Stimulated activated CD8-positive, alpha-beta memory T cell treated with anti-CD3 and anti-CD28 coated beads, Interleukin-15, amount 100 ng/mL, for 24 hours (primary cell): ENCODE measurements around the gene AQP7.
"Not testable (repeated sequence)": the region's sequence is repeated elsewhere in the genome, so short reads cannot be mapped to it uniquely, and the experiment has no call there.

ENCODE experiments used
- DNase-seq: peaks from one replicate; pipeline ENCODE4 v3.0.0-alpha.2; 2020; ENCODE audit warnings: low read depth

Gene AQP7

DNA sequence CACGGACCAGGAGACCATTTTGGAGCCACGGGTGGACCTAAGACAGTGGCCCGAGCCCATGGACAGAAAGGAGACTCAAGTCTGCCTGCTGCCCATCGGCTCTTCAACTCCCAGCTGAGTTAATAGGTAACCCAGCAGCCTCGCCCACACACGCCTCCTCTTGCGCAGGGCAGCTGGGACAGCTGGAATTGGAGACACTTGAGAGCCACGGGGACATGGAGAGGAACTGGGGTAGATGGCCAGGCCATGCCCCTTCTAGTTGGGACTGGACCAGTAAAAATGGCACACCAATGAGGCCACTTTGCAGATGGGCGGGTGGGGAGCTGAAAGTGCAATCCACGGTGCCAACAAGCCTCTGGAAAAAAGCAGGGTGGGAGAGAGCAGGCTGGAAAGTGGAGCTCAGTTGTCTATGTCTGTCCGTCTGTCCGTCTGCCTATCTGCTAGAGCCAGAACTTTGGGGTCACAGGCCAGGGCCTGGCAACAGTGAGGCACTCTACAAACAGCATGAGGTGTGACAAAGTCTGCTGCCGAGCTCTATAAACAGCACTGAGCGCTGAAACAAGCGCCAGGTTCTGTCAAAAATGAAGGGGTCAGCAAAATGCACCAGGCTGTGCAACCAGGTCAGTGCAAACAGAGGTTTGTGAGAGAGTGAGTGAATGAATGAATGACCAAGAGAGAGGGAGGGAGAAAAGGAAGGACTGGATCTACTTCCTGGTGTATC lies 7.0 kb downstream of the AQP7 start:
- DNase-seq, result not testable (repeated sequence)

DNA sequence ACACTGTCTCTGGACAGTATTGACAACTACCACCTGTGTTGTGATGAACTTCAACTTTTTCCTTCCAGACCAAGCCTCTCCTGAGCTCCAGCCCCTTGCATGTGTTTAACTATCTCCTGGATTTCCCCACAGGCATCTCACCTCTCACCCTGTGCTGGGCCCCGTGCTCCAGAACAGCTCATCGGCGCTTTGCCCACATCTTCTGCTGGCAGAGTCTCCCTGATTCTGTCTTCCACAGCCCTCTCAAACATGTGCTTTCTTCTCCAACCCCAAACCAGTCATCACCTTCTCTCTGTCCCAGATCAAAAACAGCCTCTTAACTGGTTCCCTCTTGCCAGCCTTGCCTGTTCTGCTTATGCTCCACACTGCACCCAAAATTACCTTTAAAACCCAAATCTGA lies 8.4 kb downstream of the AQP7 start:
- DNase-seq, result not testable (repeated sequence)

DNA sequence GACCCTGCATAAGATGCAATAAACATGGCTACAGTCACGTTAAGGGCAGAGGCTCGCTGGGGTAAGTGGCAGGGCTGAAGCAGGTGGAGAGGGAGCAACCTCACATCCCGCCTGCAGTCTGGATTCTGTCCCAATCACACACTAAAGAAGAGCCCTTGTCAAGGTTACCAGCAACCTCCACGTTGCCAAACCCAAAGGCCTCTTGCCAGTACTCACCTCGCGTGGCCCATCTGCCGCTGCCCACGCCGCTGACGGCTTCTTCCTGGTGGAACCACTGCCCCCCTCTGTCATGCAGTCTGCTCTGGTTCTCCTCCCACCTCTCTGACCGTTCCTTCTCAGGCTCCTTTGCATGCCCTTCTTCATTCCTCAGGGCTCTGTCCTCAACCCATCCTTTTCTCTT lies 8.8 kb downstream of the AQP7 start:
- no peak for DNase-seq

- DNase-seq, result not testable (repeated sequence)
These were observed 9.8 kb downstream of the AQP7 start for GRCh38 chr9:33392591-33393021.

- not testable (repeated sequence) for DNase-seq
These were observed 11.1 kb downstream of the AQP7 start for GRCh38 chr9:33391111-33391771.

DNA sequence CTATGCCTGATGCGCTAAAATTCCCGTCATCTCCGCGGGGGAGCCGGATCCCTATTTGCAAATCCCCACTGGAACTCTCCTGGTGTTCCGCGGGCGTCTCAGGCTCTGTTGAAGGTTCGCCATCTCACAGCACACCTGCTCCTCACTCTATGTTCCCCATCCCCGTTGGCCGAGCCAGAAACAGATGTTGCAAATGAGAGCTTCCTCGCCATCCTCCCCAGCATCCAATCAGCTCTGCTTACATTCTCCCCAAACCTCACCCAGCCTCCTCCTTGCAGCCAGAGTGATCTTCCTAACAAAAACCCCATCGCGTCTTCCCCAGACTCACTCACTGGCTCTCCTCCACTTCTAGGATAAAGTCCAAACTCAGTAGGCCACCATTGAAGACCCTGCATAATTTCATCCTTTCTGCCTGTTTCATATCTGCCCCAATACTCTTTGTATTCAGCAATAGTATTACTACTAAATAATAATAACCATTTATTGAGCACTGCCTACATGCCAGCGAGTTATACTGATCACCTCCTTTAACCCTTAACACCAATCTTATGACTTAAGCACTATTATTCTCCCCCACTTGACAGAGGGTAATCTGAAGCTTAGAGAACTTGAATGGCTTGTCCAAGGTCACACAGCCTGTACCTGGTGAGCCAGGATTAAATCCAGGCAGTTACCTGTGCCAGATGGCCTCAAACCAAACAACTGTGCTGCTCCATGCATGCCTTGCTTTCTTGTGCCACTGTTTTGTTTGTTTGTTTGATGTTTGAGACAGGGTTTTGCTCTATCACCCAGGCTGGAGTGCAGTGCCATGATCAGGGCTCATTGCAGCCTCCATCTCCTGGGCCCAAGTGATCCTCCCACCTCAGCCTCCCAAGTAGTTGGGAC lies 14.0 kb downstream of the AQP7 start:
- DNase-seq, result no peak

GRCh38 chr9:33386998-33387397 lies 15.4 kb downstream of the AQP7 start:
- DNase-seq, result not testable (repeated sequence)

GRCh38 chr9:33386641-33386996 lies 15.7 kb downstream of the AQP7 start:
- not testable (repeated sequence) for DNase-seq

DNA sequence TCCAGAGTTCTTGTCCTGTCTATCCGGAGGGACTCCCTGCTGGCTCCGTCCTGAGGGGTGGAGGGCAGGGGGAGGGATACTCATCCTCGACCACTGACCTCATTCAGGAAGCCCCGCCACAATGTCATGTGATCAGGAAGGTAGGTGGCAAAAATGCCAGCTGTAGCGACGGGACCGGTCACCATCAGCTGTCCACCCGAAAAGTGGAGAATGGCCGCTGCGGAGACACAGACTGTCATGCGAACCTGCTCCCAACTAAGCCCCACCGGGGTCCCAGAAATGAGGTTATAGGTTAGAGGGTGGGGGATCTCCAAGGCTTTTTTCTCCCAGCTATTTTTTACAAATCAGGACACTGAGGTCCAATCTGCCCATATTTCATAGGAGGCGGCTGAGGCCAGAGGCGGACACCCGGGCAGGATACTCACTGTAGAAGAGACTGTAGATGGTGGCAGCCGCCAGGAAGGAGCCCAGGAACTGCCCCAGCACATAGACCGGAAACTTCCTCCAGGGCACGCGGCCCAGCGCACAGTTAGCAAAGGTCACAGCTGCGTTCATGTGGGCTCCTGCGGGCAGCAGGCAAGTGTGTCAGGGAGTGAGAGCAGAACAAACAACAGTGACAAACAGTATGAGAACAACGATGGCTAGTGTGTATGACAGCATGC lies 16.3 kb downstream of the AQP7 start:
- DNase-seq, result not testable (repeated sequence)

GRCh38 chr9:33385536-33385935 lies 16.8 kb downstream of the AQP7 start:
- not testable (repeated sequence) for DNase-seq

DNA sequence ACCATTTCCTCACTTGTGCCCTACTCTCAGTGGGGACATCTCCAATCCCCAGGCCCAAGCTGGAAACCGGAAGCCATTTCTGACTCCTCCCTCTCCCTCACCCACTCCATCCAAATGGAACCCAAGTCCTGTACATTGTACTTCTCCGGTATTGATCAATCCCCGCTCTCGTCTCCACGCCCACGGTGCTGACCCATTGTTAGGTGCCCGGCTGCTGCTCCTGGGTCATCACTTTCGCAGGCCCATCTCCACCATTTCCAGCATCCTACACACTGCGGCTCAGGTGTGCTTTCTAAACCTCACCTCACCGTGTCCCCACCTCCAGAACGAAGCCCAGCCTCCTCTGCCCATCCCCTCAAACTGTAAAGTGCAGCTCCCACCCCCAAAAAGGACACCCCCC lies 19.0 kb downstream of the AQP7 start:
- DNase-seq, result not testable (repeated sequence)

- not testable (repeated sequence) for DNase-seq
These were observed 20.0 kb downstream of the AQP7 start for GRCh38 chr9:33382397-33382796.

DNA sequence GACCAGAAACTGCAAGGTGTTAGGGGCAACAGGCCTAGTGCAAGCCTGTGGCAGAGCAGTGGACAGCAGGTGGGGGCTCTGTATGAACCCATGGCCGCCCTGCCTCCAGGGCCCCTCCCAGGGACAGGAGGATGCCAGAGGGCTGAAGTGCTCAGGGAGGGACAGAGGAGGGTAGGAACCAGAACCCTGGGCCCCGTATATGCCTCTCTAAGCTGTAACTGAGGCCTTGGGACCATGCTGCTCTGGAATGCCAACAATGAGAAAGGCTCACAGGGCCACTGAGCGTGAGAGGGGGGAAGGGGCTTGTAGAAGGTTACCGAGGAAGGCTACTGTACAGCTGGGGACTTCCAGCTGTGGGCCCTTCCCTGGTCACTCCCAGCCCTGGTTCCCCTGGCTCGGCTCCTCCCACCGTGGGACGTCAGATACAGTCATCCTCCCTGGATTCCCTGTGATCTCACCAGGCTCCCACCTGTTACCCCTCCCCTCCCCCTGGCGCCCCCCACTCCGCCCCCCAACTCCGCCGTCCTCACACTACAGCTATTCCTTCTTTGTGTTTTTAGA lies 21.1 kb downstream of the AQP7 start:
- DNase-seq, result no peak

- DNase-seq, result no peak
These were observed 21.8 kb downstream of the AQP7 start for GRCh38 chr9:33380390-33381094.

DNA sequence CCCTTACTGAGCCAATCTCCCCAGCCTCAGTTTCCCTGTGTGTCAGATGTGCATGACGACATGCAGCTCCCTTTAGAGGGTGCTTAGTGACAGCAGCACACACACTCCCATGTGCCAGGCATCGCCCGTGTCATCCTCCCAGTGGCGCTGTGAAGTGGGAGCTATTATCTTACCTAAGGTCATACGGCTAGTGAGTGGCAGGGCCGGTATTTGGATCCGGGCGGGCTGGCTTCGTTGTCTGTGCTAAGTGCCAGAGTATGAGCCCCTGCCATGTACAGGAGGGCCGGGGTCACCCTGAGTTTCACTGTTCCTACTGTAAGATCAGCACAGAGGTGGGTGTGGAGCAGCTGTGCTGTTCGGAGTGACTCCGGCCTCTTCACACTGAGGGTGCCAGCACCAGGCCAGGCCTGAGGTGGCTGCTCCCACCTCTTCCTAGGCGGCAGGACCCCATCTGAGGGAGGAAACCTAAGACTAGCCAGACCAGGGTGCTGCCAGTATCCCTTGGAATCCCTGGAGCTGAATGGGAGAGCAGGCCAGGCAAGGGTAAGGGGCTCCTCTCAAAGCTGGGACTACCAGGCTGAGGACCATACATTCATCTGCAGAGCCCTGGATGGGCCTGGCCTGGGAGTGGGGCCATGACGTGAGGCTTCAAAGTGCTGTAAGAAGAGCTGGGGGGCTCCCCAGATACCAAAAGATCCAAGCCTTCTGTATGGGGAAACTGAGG lies 22.5 kb downstream of the AQP7 start:
- no peak for DNase-seq

DNA sequence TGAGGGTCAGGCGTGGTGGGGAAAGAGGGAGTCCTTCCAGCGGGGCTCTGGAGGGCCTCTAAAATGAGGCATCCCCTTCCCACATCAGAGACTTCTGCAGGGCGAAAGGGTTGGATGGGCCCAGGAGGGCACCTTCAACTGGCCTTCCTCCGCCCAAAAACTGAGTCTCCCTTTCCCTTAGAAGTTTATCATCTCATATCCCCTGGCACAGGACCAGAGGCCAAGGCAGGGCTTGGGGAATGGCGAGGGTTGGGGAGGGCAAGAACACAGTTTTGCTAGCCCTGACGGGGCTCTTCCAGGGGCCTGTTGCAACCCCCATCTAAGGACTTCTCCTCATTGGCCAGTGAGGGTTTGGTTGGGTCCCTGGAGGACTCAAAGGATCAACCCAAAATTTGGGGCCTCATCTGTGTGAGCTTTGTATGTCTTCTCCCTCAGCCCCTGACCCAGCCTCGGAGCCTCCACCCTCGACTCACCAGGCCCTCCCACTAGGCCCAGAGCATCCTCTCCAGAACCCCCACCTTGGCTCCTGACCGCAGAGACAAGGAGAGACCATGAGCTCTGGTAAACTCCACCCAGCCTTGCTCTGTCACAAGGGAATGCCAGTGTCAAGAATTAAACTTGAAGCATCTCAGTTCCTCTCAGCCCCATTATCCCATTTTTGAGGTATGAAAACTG lies 24.1 kb downstream of the AQP7 start:
- no peak for DNase-seq

DNA sequence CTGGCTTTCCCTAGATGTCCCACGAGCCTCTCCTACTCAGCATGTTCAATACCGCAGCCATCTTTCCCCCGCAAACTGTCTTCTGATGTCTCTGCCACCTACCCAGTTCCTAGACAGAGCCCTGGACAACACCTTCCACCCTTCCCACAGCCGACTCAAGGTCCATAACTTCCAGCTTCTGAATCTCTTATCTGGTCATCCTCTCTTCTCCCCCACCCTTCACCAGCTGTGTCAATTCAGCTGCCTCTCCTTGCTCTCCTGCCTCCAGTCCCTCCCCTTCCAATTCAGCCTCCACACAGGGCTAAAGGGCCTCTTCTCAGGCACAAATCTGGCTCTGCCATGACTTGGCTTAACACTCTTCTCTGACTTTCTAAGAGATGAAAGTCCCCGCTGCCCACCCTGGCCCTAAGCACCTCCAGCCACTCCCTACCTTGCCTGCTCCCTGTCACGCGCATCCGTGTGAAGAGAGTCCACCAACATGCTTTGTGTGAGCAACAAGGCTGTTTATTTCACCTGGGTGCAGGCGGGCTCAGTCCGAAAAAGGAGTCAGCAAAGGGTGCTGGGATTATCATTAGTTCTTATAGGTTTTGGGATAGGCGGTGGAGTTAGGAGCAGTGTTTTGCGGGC lies 25.2 kb downstream of the AQP7 start:
- DNase-seq, result no peak

- DNase-seq, result no peak
These were observed 26.5 kb downstream of the AQP7 start for GRCh38 chr9:33375841-33376321.

DNA sequence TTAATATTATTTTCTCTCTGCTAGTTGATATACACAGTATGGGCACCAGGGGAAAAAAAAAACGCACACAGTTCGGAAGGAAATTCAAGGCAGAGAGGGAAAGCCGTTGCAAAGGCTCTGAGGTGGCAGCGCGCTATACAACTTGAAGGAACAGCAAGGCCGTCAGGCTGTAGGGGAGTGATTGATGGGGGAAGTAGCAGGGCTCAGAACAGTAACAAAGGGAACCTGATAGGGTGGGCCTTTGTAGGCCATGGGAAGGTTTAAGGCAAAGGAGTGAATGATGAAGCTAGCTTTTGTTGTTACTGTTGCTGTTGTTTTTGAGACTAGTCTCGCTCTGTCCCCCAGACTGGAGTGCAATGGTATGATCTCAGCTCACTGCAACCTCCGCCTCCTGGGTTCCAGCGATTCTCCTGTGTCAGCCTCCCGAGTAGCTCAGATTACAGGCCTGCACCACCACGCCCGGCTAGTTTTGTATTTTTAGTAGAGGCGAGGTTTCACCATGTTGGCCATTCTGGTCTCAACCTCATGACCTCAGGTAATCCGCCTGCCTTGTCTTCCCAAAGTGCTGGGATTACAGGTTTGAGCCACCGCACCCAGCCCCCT lies 27.0 kb downstream of the AQP7 start:
- no peak for DNase-seq
